GM23338 (cell line): Measurements from ENCODE around the gene CAMTA1. TPM values are rescaled to one million over a fixed set of nuclear protein-coding genes. Genes with fewer than 3 reads are reported as not detected.

Experiments used
- ATAC-seq: fragments of 200-7000 bp; cut with Tn5 transposase; 3 replicates; pipeline ENCODE4 v1.9.1; 2020
- DNase-seq: peaks from one replicate; pipeline ENCODE4 v3.0.0-alpha.2; 2015; ENCODE audit warnings: low spot score
- H2AFZ ChIP-seq: fragments of 200-600 bp; sonication (generic); 2 replicates; pipeline ENCODE4 v1.8.0; 2016; ENCODE audit warnings: antibody characterized with exemption, mild to moderate bottlenecking, moderate library complexity
- H3F3A ChIP-seq: fragments of 200-600 bp; sonication (generic); replicated peaks from 2 replicates; pipeline ENCODE4 v1.8.0; 2017; ENCODE audit warnings: antibody characterized with exemption, mixed run types, low read depth
- H3K27ac ChIP-seq: fragments of 200-600 bp; sonication (generic); 2 replicates; pipeline ENCODE4 v1.6.1; 2016; ENCODE audit warnings: low read depth
- H3K27me3 ChIP-seq: fragments of 200-600 bp; sonication (generic); 2 replicates; pipeline ENCODE4 v1.8.0; 2016; ENCODE audit warnings: mild to moderate bottlenecking, mixed run types, moderate library complexity; ENCODE audit not compliant: insufficient read depth
- H3K36me3 ChIP-seq: fragments of 200-600 bp; sonication (generic); 2 replicates; pipeline ENCODE4 v1.8.0; 2016; ENCODE audit warnings: mild to moderate bottlenecking; ENCODE audit not compliant: insufficient read depth
- H3K4me1 ChIP-seq: fragments of 200-600 bp; sonication (generic); 2 replicates; pipeline ENCODE4 v1.8.0; 2016; ENCODE audit warnings: mild to moderate bottlenecking, moderate library complexity; ENCODE audit not compliant: insufficient read depth
- H3K4me2 ChIP-seq: fragments of 200-600 bp; sonication (generic); 2 replicates; pipeline ENCODE4 v1.7.1; 2017; ENCODE audit warnings: mixed run types
- H3K4me3 ChIP-seq: fragments of 200-600 bp; sonication (generic); 2 replicates; pipeline ENCODE4 v1.6.1; 2016; ENCODE audit warnings: mixed run types
- H3K79me2 ChIP-seq: fragments of 200-600 bp; sonication (generic); replicated peaks from 2 replicates; pipeline ENCODE4 v1.8.0; 2017; ENCODE audit warnings: mild to moderate bottlenecking; ENCODE audit not compliant: insufficient read depth
- H3K9me2 ChIP-seq: fragments of 200-600 bp; sonication (generic); 2 replicates; pipeline ENCODE4 v1.8.0; 2017; ENCODE audit not compliant: insufficient read depth
- H4K20me1 ChIP-seq: fragments of 200-600 bp; sonication (generic); replicated peaks from 2 replicates; pipeline ENCODE4 v1.8.0; 2017; ENCODE audit warnings: mild to moderate bottlenecking; ENCODE audit not compliant: insufficient read depth
- H3K27ac Mint-ChIP-seq: 2 replicates; pipeline ENCODE4 v1.8.0; 2020; ENCODE audit warnings: inconsistent platforms, mild to moderate bottlenecking, moderate library complexity, mixed read lengths
- H3K27me3 Mint-ChIP-seq: 3 replicates; pipeline ENCODE4 v1.8.0; 2022; ENCODE audit warnings: low read depth, mild to moderate bottlenecking, moderate library complexity, mixed read lengths, inconsistent platforms; ENCODE audit not compliant: insufficient read depth, poor library complexity
- H3K36me3 Mint-ChIP-seq: 3 replicates; pipeline ENCODE4 v1.8.0; 2021; ENCODE audit warnings: low read depth, mild to moderate bottlenecking, inconsistent platforms, moderate library complexity, mixed read lengths
- H3K4me1 Mint-ChIP-seq: 3 replicates; pipeline ENCODE4 v1.8.0; 2020; ENCODE audit warnings: mild to moderate bottlenecking, inconsistent platforms, mixed read lengths
- H3K4me3 Mint-ChIP-seq: 3 replicates; pipeline ENCODE4 v1.8.0; 2021; ENCODE audit warnings: moderate library complexity, mild to moderate bottlenecking, inconsistent platforms, mixed read lengths
- H3K9me3 Mint-ChIP-seq: 3 replicates; pipeline ENCODE4 v1.8.0; 2020; ENCODE audit warnings: moderate library complexity, mild to moderate bottlenecking, inconsistent platforms, mixed read lengths
- CREB1 ChIP-seq: fragments of 250-450 bp; sonication (Bioruptor Pico); IDR thresholded peaks from 2 replicates; pipeline ENCODE4 v1.5.0; 2020; ENCODE audit warnings: low read depth, mild to moderate bottlenecking, moderate library complexity
- EZH2 ChIP-seq: fragments of 200-600 bp; sonication (generic); IDR thresholded peaks from one replicate; pipeline ENCODE4 v1.8.0; 2017; ENCODE audit warnings: antibody characterized with exemption, mild to moderate bottlenecking, low read depth; ENCODE audit not compliant: unreplicated experiment
- EZH2phosphoT487 ChIP-seq: fragments of 200-600 bp; sonication (generic); IDR thresholded peaks from one replicate; pipeline ENCODE4 v1.8.1; 2018; ENCODE audit warnings: antibody characterized with exemption; ENCODE audit not compliant: unreplicated experiment
- JUNB ChIP-seq: IDR thresholded peaks from one replicate; pipeline ENCODE4 v1.6.1; 2016; ENCODE audit warnings: antibody characterized with exemption; ENCODE audit not compliant: unreplicated experiment
- NANOG ChIP-seq: IDR thresholded peaks from 2 replicates; pipeline ENCODE4 v1.6.1; 2016; ENCODE audit warnings: antibody characterized with exemption, borderline replicate concordance
- POLR2AphosphoS5 ChIP-seq: IDR thresholded peaks from 2 replicates; pipeline ENCODE4 v1.6.1; 2016; ENCODE audit warnings: antibody characterized with exemption, low read depth
- STAT1 ChIP-seq: IDR thresholded peaks from one replicate; pipeline ENCODE4 v1.6.1; 2016; ENCODE audit warnings: antibody characterized with exemption; ENCODE audit not compliant: unreplicated experiment
- ZNF114 ChIP-seq: fragments of 250-450 bp; sonication (Bioruptor Pico); IDR thresholded peaks from 2 replicates; pipeline ENCODE4 v1.5.0; 2020; ENCODE audit warnings: mild to moderate bottlenecking, moderate library complexity
- ZNF331 ChIP-seq: fragments of 250-450 bp; sonication (Bioruptor Pico); IDR thresholded peaks from 2 replicates; pipeline ENCODE4 v1.5.0; 2020; ENCODE audit warnings: low read depth, mild to moderate bottlenecking, moderate library complexity
- polyA plus RNA-seq: library from polyadenylated mRNA; unstranded; fragments of >200 nt; fragmentation: Nextera tagmentation; extraction: Ambion mirVana; gene quantifications from 2 replicates; pipeline ENCODE4 v1.2.1, GENCODE V29; 2016
- total RNA-seq: library from RNA; depleted of rRNA; stranded (reverse); fragments of >200 nt; shearing (Covaris generic); gene quantifications from 2 replicates; pipeline ENCODE4 v1.2.3, GENCODE V29; 2014
- TF ChIP-seq, protein P1 (sequence below), 2 experiments: fragments of 200-600 bp in 1 of 2; sonication (generic) in 1 of 2; conservative IDR thresholded peaks; 2 replicates each; pipeline versions ENCODE4 v1.5.1 to v1.6.1; 2016 to 2017; ENCODE audit warnings: antibody characterized with exemption in 2 of 2, low read depth in 2 of 2, mild to moderate bottlenecking in 2 of 2, moderate library complexity in 1 of 2
- TF ChIP-seq, protein P2 (sequence below): IDR thresholded peaks from one replicate; pipeline ENCODE4 v1.6.1; 2018; ENCODE audit warnings: antibody characterized with exemption; ENCODE audit not compliant: unreplicated experiment
- TF ChIP-seq, protein P3 (sequence below): fragments of 250-450 bp; sonication (Bioruptor Pico); IDR thresholded peaks from 2 replicates; pipeline ENCODE4 v1.5.0; 2020; ENCODE audit warnings: mild to moderate bottlenecking, moderate library complexity

CAMTA1 gene
- total and polyA plus RNA-seq, 2 experiments from 2014 or later: 115 to 519 TPM

DNA sequence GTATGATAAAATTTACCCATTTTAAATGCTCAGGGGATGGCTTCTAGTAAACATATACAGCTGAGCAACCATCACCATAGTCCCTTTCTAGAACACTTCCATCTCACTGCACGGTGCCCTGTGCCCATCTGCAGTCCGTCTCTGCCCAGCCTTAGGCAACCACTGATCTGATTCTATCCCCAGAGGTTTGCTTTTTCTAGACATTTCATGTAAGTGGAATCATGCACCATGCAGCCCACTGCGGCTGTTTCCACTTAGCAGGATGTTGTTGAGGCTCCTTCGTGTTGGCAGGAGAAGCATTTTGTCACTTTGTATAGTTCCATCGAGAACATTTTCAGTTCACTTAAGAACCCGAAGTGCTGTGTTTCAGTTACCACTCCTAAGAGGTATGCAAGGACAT is 958.1 kb downstream of the CAMTA1 start (continued):
- TF ChIP-seq, protein P1, sequence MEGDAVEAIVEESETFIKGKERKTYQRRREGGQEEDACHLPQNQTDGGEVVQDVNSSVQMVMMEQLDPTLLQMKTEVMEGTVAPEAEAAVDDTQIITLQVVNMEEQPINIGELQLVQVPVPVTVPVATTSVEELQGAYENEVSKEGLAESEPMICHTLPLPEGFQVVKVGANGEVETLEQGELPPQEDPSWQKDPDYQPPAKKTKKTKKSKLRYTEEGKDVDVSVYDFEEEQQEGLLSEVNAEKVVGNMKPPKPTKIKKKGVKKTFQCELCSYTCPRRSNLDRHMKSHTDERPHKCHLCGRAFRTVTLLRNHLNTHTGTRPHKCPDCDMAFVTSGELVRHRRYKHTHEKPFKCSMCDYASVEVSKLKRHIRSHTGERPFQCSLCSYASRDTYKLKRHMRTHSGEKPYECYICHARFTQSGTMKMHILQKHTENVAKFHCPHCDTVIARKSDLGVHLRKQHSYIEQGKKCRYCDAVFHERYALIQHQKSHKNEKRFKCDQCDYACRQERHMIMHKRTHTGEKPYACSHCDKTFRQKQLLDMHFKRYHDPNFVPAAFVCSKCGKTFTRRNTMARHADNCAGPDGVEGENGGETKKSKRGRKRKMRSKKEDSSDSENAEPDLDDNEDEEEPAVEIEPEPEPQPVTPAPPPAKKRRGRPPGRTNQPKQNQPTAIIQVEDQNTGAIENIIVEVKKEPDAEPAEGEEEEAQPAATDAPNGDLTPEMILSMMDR (conservative IDR thresholded peaks at IDR 0.05; ENCODE audit: low read depth in 2 of 2): no peak
- TF ChIP-seq POLR2AphosphoS5: no peak
- no peak for TF ChIP-seq ZNF331 (CRISPR knock-in tag)
- TF ChIP-seq STAT1: no peak

DNA sequence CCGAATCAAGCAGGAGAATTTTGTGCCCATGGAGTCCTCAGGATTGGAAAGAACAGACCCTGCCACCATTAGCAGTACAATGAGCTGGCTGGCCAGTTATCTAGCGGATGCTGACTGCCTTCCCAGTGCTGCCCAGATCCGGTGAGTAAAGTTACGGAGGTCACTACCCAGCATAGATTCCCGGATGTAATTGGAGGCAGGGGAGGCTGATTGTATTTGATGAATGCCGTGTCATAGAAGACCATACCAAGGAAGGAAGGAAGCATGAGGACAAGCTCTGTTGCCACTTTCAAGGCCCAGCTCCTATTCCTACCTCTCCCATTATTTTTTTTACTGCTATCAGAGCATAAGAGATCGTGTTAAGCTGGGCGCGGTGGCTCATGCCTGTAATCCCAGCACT is 959.6 kb downstream of the CAMTA1 start:
- no peak overlapping the region for H3K27ac Mint-ChIP-seq
- TF ChIP-seq ZNF331 (CRISPR knock-in tag) (no peak), NANOG (no peak), ZNF114 (CRISPR knock-in tag) (no peak), POLR2AphosphoS5 (no peak), JUNB (no peak), CREB1 (CRISPR knock-in tag) (no peak), EZH2 (no peak), EZH2phosphoT487 (no peak)
- TF ChIP-seq, protein P2, sequence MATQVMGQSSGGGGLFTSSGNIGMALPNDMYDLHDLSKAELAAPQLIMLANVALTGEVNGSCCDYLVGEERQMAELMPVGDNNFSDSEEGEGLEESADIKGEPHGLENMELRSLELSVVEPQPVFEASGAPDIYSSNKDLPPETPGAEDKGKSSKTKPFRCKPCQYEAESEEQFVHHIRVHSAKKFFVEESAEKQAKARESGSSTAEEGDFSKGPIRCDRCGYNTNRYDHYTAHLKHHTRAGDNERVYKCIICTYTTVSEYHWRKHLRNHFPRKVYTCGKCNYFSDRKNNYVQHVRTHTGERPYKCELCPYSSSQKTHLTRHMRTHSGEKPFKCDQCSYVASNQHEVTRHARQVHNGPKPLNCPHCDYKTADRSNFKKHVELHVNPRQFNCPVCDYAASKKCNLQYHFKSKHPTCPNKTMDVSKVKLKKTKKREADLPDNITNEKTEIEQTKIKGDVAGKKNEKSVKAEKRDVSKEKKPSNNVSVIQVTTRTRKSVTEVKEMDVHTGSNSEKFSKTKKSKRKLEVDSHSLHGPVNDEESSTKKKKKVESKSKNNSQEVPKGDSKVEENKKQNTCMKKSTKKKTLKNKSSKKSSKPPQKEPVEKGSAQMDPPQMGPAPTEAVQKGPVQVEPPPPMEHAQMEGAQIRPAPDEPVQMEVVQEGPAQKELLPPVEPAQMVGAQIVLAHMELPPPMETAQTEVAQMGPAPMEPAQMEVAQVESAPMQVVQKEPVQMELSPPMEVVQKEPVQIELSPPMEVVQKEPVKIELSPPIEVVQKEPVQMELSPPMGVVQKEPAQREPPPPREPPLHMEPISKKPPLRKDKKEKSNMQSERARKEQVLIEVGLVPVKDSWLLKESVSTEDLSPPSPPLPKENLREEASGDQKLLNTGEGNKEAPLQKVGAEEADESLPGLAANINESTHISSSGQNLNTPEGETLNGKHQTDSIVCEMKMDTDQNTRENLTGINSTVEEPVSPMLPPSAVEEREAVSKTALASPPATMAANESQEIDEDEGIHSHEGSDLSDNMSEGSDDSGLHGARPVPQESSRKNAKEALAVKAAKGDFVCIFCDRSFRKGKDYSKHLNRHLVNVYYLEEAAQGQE: no peak
- TF ChIP-seq, protein P3, sequence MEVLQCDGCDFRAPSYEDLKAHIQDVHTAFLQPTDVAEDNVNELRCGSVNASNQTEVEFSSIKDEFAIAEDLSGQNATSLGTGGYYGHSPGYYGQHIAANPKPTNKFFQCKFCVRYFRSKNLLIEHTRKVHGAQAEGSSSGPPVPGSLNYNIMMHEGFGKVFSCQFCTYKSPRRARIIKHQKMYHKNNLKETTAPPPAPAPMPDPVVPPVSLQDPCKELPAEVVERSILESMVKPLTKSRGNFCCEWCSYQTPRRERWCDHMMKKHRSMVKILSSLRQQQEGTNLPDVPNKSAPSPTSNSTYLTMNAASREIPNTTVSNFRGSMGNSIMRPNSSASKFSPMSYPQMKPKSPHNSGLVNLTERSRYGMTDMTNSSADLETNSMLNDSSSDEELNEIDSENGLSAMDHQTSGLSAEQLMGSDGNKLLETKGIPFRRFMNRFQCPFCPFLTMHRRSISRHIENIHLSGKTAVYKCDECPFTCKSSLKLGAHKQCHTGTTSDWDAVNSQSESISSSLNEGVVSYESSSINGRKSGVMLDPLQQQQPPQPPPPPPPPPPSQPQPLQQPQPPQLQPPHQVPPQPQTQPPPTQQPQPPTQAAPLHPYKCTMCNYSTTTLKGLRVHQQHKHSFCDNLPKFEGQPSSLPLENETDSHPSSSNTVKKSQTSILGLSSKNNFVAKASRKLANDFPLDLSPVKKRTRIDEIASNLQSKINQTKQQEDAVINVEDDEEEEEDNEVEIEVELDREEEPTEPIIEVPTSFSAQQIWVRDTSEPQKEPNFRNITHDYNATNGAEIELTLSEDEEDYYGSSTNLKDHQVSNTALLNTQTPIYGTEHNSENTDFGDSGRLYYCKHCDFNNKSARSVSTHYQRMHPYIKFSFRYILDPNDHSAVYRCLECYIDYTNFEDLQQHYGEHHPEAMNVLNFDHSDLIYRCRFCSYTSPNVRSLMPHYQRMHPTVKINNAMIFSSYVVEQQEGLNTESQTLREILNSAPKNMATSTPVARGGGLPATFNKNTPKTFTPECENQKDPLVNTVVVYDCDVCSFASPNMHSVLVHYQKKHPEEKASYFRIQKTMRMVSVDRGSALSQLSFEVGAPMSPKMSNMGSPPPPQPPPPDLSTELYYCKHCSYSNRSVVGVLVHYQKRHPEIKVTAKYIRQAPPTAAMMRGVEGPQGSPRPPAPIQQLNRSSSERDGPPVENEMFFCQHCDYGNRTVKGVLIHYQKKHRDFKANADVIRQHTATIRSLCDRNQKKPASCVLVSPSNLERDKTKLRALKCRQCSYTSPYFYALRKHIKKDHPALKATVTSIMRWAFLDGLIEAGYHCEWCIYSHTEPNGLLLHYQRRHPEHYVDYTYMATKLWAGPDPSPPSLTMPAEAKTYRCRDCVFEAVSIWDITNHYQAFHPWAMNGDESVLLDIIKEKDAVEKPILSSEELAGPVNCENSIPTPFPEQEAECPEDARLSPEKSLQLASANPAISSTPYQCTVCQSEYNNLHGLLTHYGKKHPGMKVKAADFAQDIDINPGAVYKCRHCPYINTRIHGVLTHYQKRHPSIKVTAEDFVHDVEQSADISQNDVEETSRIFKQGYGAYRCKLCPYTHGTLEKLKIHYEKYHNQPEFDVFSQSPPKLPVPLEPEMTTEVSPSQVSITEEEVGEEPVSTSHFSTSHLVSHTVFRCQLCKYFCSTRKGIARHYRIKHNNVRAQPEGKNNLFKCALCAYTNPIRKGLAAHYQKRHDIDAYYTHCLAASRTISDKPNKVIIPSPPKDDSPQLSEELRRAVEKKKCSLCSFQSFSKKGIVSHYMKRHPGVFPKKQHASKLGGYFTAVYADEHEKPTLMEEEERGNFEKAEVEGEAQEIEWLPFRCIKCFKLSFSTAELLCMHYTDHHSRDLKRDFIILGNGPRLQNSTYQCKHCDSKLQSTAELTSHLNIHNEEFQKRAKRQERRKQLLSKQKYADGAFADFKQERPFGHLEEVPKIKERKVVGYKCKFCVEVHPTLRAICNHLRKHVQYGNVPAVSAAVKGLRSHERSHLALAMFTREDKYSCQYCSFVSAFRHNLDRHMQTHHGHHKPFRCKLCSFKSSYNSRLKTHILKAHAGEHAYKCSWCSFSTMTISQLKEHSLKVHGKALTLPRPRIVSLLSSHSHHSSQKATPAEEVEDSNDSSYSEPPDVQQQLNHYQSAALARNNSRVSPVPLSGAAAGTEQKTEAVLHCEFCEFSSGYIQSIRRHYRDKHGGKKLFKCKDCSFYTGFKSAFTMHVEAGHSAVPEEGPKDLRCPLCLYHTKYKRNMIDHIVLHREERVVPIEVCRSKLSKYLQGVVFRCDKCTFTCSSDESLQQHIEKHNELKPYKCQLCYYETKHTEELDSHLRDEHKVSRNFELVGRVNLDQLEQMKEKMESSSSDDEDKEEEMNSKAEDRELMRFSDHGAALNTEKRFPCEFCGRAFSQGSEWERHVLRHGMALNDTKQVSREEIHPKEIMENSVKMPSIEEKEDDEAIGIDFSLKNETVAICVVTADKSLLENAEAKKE (CRISPR knock-in tag): no peak
- TF ChIP-seq, protein P1 (conservative IDR thresholded peaks at IDR 0.05; ENCODE audit: low read depth in 2 of 2): no peak

More for the DNA sequence above, 959.6 kb downstream of the CAMTA1 start:
- no peak for ATAC-seq
- no peaks in the 10 kb centered on the region for H3F3A ChIP-seq
- H3K4me3 ChIP-seq: no peak overlapping the region
- no peak overlapping the region for H3K4me2 ChIP-seq
- H3K9me2 ChIP-seq: no peaks in the 10 kb centered on the region
- H3K27me3 ChIP-seq: no peaks in the 10 kb centered on the region
- Mint-ChIP-seq H3K27me3 (no peaks in the 10 kb centered on the region), H3K9me3 (no peaks in the 10 kb centered on the region), H3K4me3 (no peak overlapping the region), H3K36me3 (no peaks in the 10 kb centered on the region; the same call in 1 of the 3 replicates), H3K4me1 (no peaks in the 10 kb centered on the region; the same call in 2 of the 3 replicates)
- no peak for DNase-seq
- H4K20me1 ChIP-seq: no peaks in the 10 kb centered on the region
- H3K79me2 ChIP-seq: no peaks in the 10 kb centered on the region
- H3K27ac ChIP-seq: no peak overlapping the region
- no peaks in the 10 kb centered on the region for H3K4me1 ChIP-seq
- H3K36me3 ChIP-seq: no peaks in the 10 kb centered on the region; the same call in 1 of the 2 replicates
- no peak overlapping the region for H2AFZ ChIP-seq
